Type B pancreatic cell (in vitro differentiated cells): ENCODE results near the gene HTR1D. TPM values are rescaled to one million over a fixed set of nuclear protein-coding genes. Genes with fewer than 3 reads are reported as not detected.

Experiments used
- DNase-seq: peaks from one replicate; pipeline ENCODE4 v3.0.0; 2021; ENCODE audit warnings: mixed read lengths; ENCODE audit not compliant: unreplicated experiment; ENCODE audit errors: extremely low spot score
- H3K27ac Mint-ChIP-seq: 2 replicates; pipeline ENCODE4 v1.8.0; 2021; ENCODE audit warnings: mild to moderate bottlenecking, mixed read lengths
- H3K27me3 Mint-ChIP-seq: 2 replicates; pipeline ENCODE4 v1.8.0; 2021; ENCODE audit warnings: mixed read lengths
- H3K36me3 Mint-ChIP-seq: 2 replicates; pipeline ENCODE4 v1.8.0; 2021; ENCODE audit warnings: mixed read lengths
- H3K4me1 Mint-ChIP-seq: one replicate; pipeline ENCODE4 v1.8.0; 2021; ENCODE audit warnings: mixed read lengths; ENCODE audit not compliant: unreplicated experiment
- H3K4me3 Mint-ChIP-seq: 2 replicates; pipeline ENCODE4 v1.8.0; 2021; ENCODE audit warnings: mild to moderate bottlenecking, mixed read lengths
- H3K9me3 Mint-ChIP-seq: 2 replicates; pipeline ENCODE4 v1.8.0; 2021; ENCODE audit warnings: mixed read lengths
- CTCF ChIP-seq: fragments of 200-600 bp; sonication (generic); conservative IDR thresholded peaks from 2 replicates; pipeline ENCODE4 v1.5.0; 2021; ENCODE audit warnings: antibody characterized with exemption, mild to moderate bottlenecking
- total RNA-seq: library from RNA; stranded (reverse); gene quantifications from 2 replicates; pipeline ENCODE4 v1.2.1, GENCODE V29; 2021; ENCODE audit warnings: low replicate concordance

Gene HTR1D
- total RNA-seq, 1 donor from 2014 or later, result 0.92 TPM

GRCh38 chr1:23222742-23223141 is 5.4 kb upstream of the HTR1D start:
- Mint-ChIP-seq H3K36me3 (peaks cover 2% of the 10 kb centered on the region), H3K27ac (no peak overlapping the region), H3K27me3 (peaks cover 42% of the 10 kb centered on the region)

GRCh38 chr1:23222331-23222730 is 5.0 kb upstream of the HTR1D start:
- Mint-ChIP-seq H3K4me1 (peaks cover 5% of the 10 kb centered on the region), H3K27ac (no peak overlapping the region), H3K36me3 (peaks cover 3% of the 10 kb centered on the region), H3K9me3 (peaks cover 4% of the 10 kb centered on the region), H3K4me3 (no peak overlapping the region), H3K27me3 (peaks cover 44% of the 10 kb centered on the region)
- no peak for TF ChIP-seq CTCF
- no peak for DNase-seq

More at GRCh38 chr1:23222742-23223141, 5.4 kb upstream of the HTR1D start:
- TF ChIP-seq CTCF, result no peak
- Mint-ChIP-seq H3K9me3 (peaks cover 4% of the 10 kb centered on the region), H3K4me1 (peaks cover 5% of the 10 kb centered on the region), H3K4me3 (no peak overlapping the region)
- DNase-seq, result no peak

GRCh38 chr1:23221107-23221506 is 3.8 kb upstream of the HTR1D start:
- peaks cover 4% of the 10 kb centered on the region for H3K9me3 Mint-ChIP-seq
- H3K36me3 Mint-ChIP-seq, result peaks cover 3% of the 10 kb centered on the region
- H3K27ac Mint-ChIP-seq, result no peak overlapping the region
- DNase-seq, result no peak
- H3K4me3 Mint-ChIP-seq, result no peak overlapping the region
- no peak for TF ChIP-seq CTCF
- peaks cover 50% of the 10 kb centered on the region for H3K27me3 Mint-ChIP-seq
- peaks cover 10% of the 10 kb centered on the region for H3K4me1 Mint-ChIP-seq

GRCh38 chr1:23216771-23217420 is 406 bp downstream of the HTR1D start:
- Mint-ChIP-seq H3K4me3 (peak overlapping the region; percentile 82), H3K9me3 (no peaks in the 10 kb centered on the region), H3K27ac (peak overlapping the region; percentile 85), H3K4me1 (peaks cover 10% of the 10 kb centered on the region), H3K27me3 (peaks cover 78% of the 10 kb centered on the region), H3K36me3 (peaks cover 3% of the 10 kb centered on the region)
- peak; percentile 87 for TF ChIP-seq CTCF
- peak; percentile 74 for DNase-seq

- peaks cover 3% of the 10 kb centered on the region for H3K36me3 Mint-ChIP-seq
- peaks cover 80% of the 10 kb centered on the region for H3K27me3 Mint-ChIP-seq
- no peaks in the 10 kb centered on the region for H3K9me3 Mint-ChIP-seq
- peaks cover 10% of the 10 kb centered on the region for H3K4me1 Mint-ChIP-seq
- no peak for DNase-seq
- peak overlapping the region; percentile 82 for H3K4me3 Mint-ChIP-seq
- H3K27ac Mint-ChIP-seq, result peak overlapping the region; percentile 85
- no peak for TF ChIP-seq CTCF
These were observed 1.4 kb downstream of the HTR1D start for GRCh38 chr1:23215751-23216449.
